IPS-NIHi11 (cell line): Measurements from ENCODE around the gene APOBEC4.
A peak's percentile ranks its signal among the peaks of the same experiment; 100 is the strongest.
"Not testable (repeated sequence)": the region's sequence is repeated elsewhere in the genome, so short reads cannot be mapped to it uniquely, and the experiment has no call there.

Experiments
- DNase-seq: peaks from one replicate; pipeline ENCODE4 v3.0.0; 2012; ENCODE audit warnings: mixed read lengths, low spot score

The APOBEC4 gene

GRCh38 chr1:183652547-183653461, at the start of gene APOBEC4:
Gene APOBEC4 (minus strand): TSS chr1:183653316. CDS start chr1:183648781, 4,535 bp downstream.
- DNase-seq: no peak

GRCh38 chr1:183702813-183703198, 49.7 kb upstream of the APOBEC4 start:
- DNase-seq: no peak

- no peak for DNase-seq
These were observed 49.1 kb upstream of the APOBEC4 start for GRCh38 chr1:183702087-183702812.

GRCh38 chr1:183699616-183700160, 46.6 kb upstream of the APOBEC4 start:
- no peak for DNase-seq

- no peak for DNase-seq
These were observed 44.9 kb upstream of the APOBEC4 start for GRCh38 chr1:183697814-183698590.

- DNase-seq: no peak
These were observed 43.9 kb upstream of the APOBEC4 start for GRCh38 chr1:183696981-183697380.

- no peak for DNase-seq
These were observed 41.6 kb upstream of the APOBEC4 start for GRCh38 chr1:183694755-183695154.

GRCh38 chr1:183694066-183694465, 41.0 kb upstream of the APOBEC4 start:
- no peak for DNase-seq

GRCh38 chr1:183693521-183693920, 40.4 kb upstream of the APOBEC4 start:
- DNase-seq: no peak

GRCh38 chr1:183689762-183690204, 36.7 kb upstream of the APOBEC4 start:
- DNase-seq: no peak

- no peak for DNase-seq
These were observed 35.4 kb upstream of the APOBEC4 start for GRCh38 chr1:183688341-183689060.

GRCh38 chr1:183687546-183688304, 34.6 kb upstream of the APOBEC4 start:
- no peak for DNase-seq

- no peak for DNase-seq
These were observed 33.1 kb upstream of the APOBEC4 start for GRCh38 chr1:183686229-183686628.

- DNase-seq: peak; percentile 82
These were observed 32.1 kb upstream of the APOBEC4 start for GRCh38 chr1:183685112-183685713.

GRCh38 chr1:183679363-183679762, 26.2 kb upstream of the APOBEC4 start:
- not testable (repeated sequence) for DNase-seq

GRCh38 chr1:183678819-183679218, 25.7 kb upstream of the APOBEC4 start:
- DNase-seq: no peak

GRCh38 chr1:183676586-183677189, 23.6 kb upstream of the APOBEC4 start:
- no peak for DNase-seq

GRCh38 chr1:183675883-183676585, 22.9 kb upstream of the APOBEC4 start:
- DNase-seq: no peak

- DNase-seq: no peak
These were observed 22.3 kb upstream of the APOBEC4 start for GRCh38 chr1:183675381-183675780.
